GM23338 (cell line): ENCODE measurements around the gene C2orf78. TPM values are rescaled to one million over a fixed set of nuclear protein-coding genes. Genes with fewer than 3 reads are reported as not detected.

Experiments used
- ATAC-seq: fragments of 200-7000 bp; cut with Tn5 transposase; 3 replicates; pipeline ENCODE4 v1.9.1; 2020
- DNase-seq: peaks from one replicate; pipeline ENCODE4 v3.0.0-alpha.2; 2015; ENCODE audit warnings: low spot score
- H2AFZ ChIP-seq: fragments of 200-600 bp; sonication (generic); 2 replicates; pipeline ENCODE4 v1.8.0; 2016; ENCODE audit warnings: antibody characterized with exemption, mild to moderate bottlenecking, moderate library complexity
- H3F3A ChIP-seq: fragments of 200-600 bp; sonication (generic); replicated peaks from 2 replicates; pipeline ENCODE4 v1.8.0; 2017; ENCODE audit warnings: antibody characterized with exemption, mixed run types, low read depth
- H3K27ac ChIP-seq: fragments of 200-600 bp; sonication (generic); 2 replicates; pipeline ENCODE4 v1.6.1; 2016; ENCODE audit warnings: low read depth
- H3K27me3 ChIP-seq: fragments of 200-600 bp; sonication (generic); 2 replicates; pipeline ENCODE4 v1.8.0; 2016; ENCODE audit warnings: mild to moderate bottlenecking, mixed run types, moderate library complexity; ENCODE audit not compliant: insufficient read depth
- H3K36me3 ChIP-seq: fragments of 200-600 bp; sonication (generic); 2 replicates; pipeline ENCODE4 v1.8.0; 2016; ENCODE audit warnings: mild to moderate bottlenecking; ENCODE audit not compliant: insufficient read depth
- H3K4me1 ChIP-seq: fragments of 200-600 bp; sonication (generic); 2 replicates; pipeline ENCODE4 v1.8.0; 2016; ENCODE audit warnings: mild to moderate bottlenecking, moderate library complexity; ENCODE audit not compliant: insufficient read depth
- H3K4me2 ChIP-seq: fragments of 200-600 bp; sonication (generic); 2 replicates; pipeline ENCODE4 v1.7.1; 2017; ENCODE audit warnings: mixed run types
- H3K4me3 ChIP-seq: fragments of 200-600 bp; sonication (generic); 2 replicates; pipeline ENCODE4 v1.6.1; 2016; ENCODE audit warnings: mixed run types
- H3K79me2 ChIP-seq: fragments of 200-600 bp; sonication (generic); replicated peaks from 2 replicates; pipeline ENCODE4 v1.8.0; 2017; ENCODE audit warnings: mild to moderate bottlenecking; ENCODE audit not compliant: insufficient read depth
- H3K9me2 ChIP-seq: fragments of 200-600 bp; sonication (generic); 2 replicates; pipeline ENCODE4 v1.8.0; 2017; ENCODE audit not compliant: insufficient read depth
- H4K20me1 ChIP-seq: fragments of 200-600 bp; sonication (generic); replicated peaks from 2 replicates; pipeline ENCODE4 v1.8.0; 2017; ENCODE audit warnings: mild to moderate bottlenecking; ENCODE audit not compliant: insufficient read depth
- H3K27ac Mint-ChIP-seq: 2 replicates; pipeline ENCODE4 v1.8.0; 2020; ENCODE audit warnings: inconsistent platforms, mild to moderate bottlenecking, moderate library complexity, mixed read lengths
- H3K27me3 Mint-ChIP-seq: 3 replicates; pipeline ENCODE4 v1.8.0; 2022; ENCODE audit warnings: low read depth, mild to moderate bottlenecking, moderate library complexity, mixed read lengths, inconsistent platforms; ENCODE audit not compliant: insufficient read depth, poor library complexity
- H3K36me3 Mint-ChIP-seq: 3 replicates; pipeline ENCODE4 v1.8.0; 2021; ENCODE audit warnings: low read depth, mild to moderate bottlenecking, inconsistent platforms, moderate library complexity, mixed read lengths
- H3K4me1 Mint-ChIP-seq: 3 replicates; pipeline ENCODE4 v1.8.0; 2020; ENCODE audit warnings: mild to moderate bottlenecking, inconsistent platforms, mixed read lengths
- H3K4me3 Mint-ChIP-seq: 3 replicates; pipeline ENCODE4 v1.8.0; 2021; ENCODE audit warnings: moderate library complexity, mild to moderate bottlenecking, inconsistent platforms, mixed read lengths
- H3K9me3 Mint-ChIP-seq: 3 replicates; pipeline ENCODE4 v1.8.0; 2020; ENCODE audit warnings: moderate library complexity, mild to moderate bottlenecking, inconsistent platforms, mixed read lengths
- CTCF ChIP-seq, 2 experiments: fragments of 200-600 bp in 1 of 2; sonication (generic) in 1 of 2; conservative IDR thresholded peaks; 2 replicates each; pipeline versions ENCODE4 v1.5.1 to v1.6.1; 2016 to 2017; ENCODE audit warnings: antibody characterized with exemption in 2 of 2, low read depth in 2 of 2, mild to moderate bottlenecking in 2 of 2, moderate library complexity in 1 of 2
- EZH2phosphoT487 ChIP-seq: fragments of 200-600 bp; sonication (generic); IDR thresholded peaks from one replicate; pipeline ENCODE4 v1.8.1; 2018; ENCODE audit warnings: antibody characterized with exemption; ENCODE audit not compliant: unreplicated experiment
- POLR2AphosphoS5 ChIP-seq: IDR thresholded peaks from 2 replicates; pipeline ENCODE4 v1.6.1; 2016; ENCODE audit warnings: antibody characterized with exemption, low read depth
- REST ChIP-seq: IDR thresholded peaks from one replicate; pipeline ENCODE4 v1.6.1; 2018; ENCODE audit warnings: antibody characterized with exemption; ENCODE audit not compliant: unreplicated experiment
- STAT1 ChIP-seq: IDR thresholded peaks from one replicate; pipeline ENCODE4 v1.6.1; 2016; ENCODE audit warnings: antibody characterized with exemption; ENCODE audit not compliant: unreplicated experiment
- ZNF114 ChIP-seq: fragments of 250-450 bp; sonication (Bioruptor Pico); IDR thresholded peaks from 2 replicates; pipeline ENCODE4 v1.5.0; 2020; ENCODE audit warnings: mild to moderate bottlenecking, moderate library complexity
- ZNF331 ChIP-seq: fragments of 250-450 bp; sonication (Bioruptor Pico); IDR thresholded peaks from 2 replicates; pipeline ENCODE4 v1.5.0; 2020; ENCODE audit warnings: low read depth, mild to moderate bottlenecking, moderate library complexity
- polyA plus RNA-seq: library from polyadenylated mRNA; unstranded; fragments of >200 nt; fragmentation: Nextera tagmentation; extraction: Ambion mirVana; gene quantifications from 2 replicates; pipeline ENCODE4 v1.2.1, GENCODE V29; 2016
- total RNA-seq: library from RNA; depleted of rRNA; stranded (reverse); fragments of >200 nt; shearing (Covaris generic); gene quantifications from 2 replicates; pipeline ENCODE4 v1.2.3, GENCODE V29; 2014

C2orf78 gene
- total and polyA plus RNA-seq, 2 experiments from 2014 or later: 0.14 to 0.18 TPM

GRCh38 chr2:73739101-73739500 is 44.9 kb upstream of the C2orf78 start:
- DNase-seq (no peak), ATAC-seq (no peak)
- H3F3A ChIP-seq: peaks cover 8% of the 10 kb centered on the region; the same call in 1 of the 2 replicates
- H2AFZ ChIP-seq: no peak overlapping the region
- H3K27me3 Mint-ChIP-seq: peaks cover 18% of the 10 kb centered on the region
- TF ChIP-seq STAT1 (no peak), CTCF (conservative IDR thresholded peaks at IDR 0.05; ENCODE audit: low read depth in 2 of 2) (no peak)
- H3K4me2 ChIP-seq: no peak overlapping the region
- peaks cover 4% of the 10 kb centered on the region for H3K4me1 Mint-ChIP-seq
- no peak overlapping the region for H3K4me3 ChIP-seq
- no peaks in the 10 kb centered on the region for H3K4me1 ChIP-seq
- no peak overlapping the region for H3K27ac Mint-ChIP-seq
- peaks cover 16% of the 10 kb centered on the region for H3K79me2 ChIP-seq
- no peaks in the 10 kb centered on the region; the same call in 1 of the 2 replicates for H3K36me3 ChIP-seq
- peaks cover 11% of the 10 kb centered on the region; the same call in 2 of the 3 replicates for H3K36me3 Mint-ChIP-seq
- peaks cover 7% of the 10 kb centered on the region for H3K9me2 ChIP-seq
- no peak overlapping the region for H3K4me3 Mint-ChIP-seq
- no peaks in the 10 kb centered on the region for H4K20me1 ChIP-seq
- peaks cover 44% of the 10 kb centered on the region for H3K27me3 ChIP-seq
- no peak overlapping the region for H3K27ac ChIP-seq
- peaks cover 9% of the 10 kb centered on the region for H3K9me3 Mint-ChIP-seq

GRCh38 chr2:73740767-73741166 is 43.2 kb upstream of the C2orf78 start:
- Histone ChIP-seq H4K20me1 (no peaks in the 10 kb centered on the region), H3K9me2 (peaks cover 7% of the 10 kb centered on the region), H3K27ac (no peak overlapping the region), H3K4me3 (no peak overlapping the region), H3K4me1 (no peaks in the 10 kb centered on the region), H2AFZ (no peak overlapping the region), H3K27me3 (peaks cover 44% of the 10 kb centered on the region), H3K4me2 (no peak overlapping the region), H3F3A (peaks cover 8% of the 10 kb centered on the region; the same call in 1 of the 2 replicates), H3K36me3 (no peaks in the 10 kb centered on the region), H3K79me2 (peaks cover 9% of the 10 kb centered on the region)
- ATAC-seq (no peak), DNase-seq (no peak)
- H3K4me3 Mint-ChIP-seq: no peak overlapping the region
- no peak overlapping the region for H3K27ac Mint-ChIP-seq
- H3K27me3 Mint-ChIP-seq: peaks cover 18% of the 10 kb centered on the region
- peaks cover 4% of the 10 kb centered on the region; the same call in 2 of the 3 replicates for H3K4me1 Mint-ChIP-seq
- H3K9me3 Mint-ChIP-seq: peaks cover 9% of the 10 kb centered on the region
- H3K36me3 Mint-ChIP-seq: peaks cover 10% of the 10 kb centered on the region
- TF ChIP-seq STAT1 (no peak), POLR2AphosphoS5 (no peak), ZNF114 (CRISPR knock-in tag) (no peak), ZNF331 (CRISPR knock-in tag) (no peak), CTCF (conservative IDR thresholded peaks at IDR 0.05; ENCODE audit: low read depth in 2 of 2) (no peak), EZH2phosphoT487 (no peak), REST (no peak)
